ENCODE results near the gene PTPRK. TPM values are rescaled to one million over a fixed set of nuclear protein-coding genes. Genes with fewer than 3 reads are reported as not detected.

The PTPRK gene
- total and polyA plus RNA-seq, 12 donors: 3.2 to 22.4 (median 15.0) TPM

DNA sequence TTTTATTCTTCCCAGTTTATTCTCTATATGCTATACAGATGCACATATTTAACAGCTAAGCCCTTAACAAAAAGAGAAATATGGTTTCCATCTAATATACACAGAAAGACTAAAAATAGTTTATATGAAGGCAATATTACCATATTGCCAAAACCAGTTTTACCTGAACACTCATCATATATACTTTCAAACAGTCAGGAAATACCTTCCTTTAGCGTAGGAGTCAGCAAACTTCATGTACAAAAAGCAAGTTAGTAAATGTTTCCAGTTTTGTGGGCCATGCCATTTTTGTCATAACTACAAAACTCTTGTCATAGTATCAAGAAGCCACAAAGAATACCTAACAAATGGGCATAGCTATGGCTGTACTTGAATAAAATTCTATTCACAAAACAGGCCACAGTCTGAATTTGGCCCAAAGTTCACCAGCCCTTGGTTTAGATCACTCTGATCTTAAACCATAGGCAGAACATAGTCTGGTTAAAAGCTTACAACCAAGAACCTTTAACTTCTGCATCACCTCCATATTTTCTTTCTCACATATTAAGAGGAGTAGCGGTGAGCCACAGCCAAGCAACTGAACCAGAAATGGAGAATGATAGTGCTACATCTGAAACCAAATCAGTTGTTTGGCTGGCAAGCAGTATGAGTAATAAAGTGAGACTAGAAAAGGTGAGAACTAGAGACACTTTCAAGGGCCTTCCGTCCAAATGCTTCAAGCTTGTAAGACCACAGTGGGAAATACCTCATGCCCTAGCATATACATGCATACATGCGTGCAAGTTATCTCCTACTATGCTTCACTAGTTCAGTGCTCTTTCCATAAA is 116.6 kb downstream of the PTPRK start:
- Histone ChIP-seq H3K27me3 (no peaks in the 10 kb centered on the region), H3K36me3 (replicated peaks in 1 of 2) (no peaks in the 10 kb centered on the region), H3K4me3 (no peak overlapping the region), H3K9me3 (replicated peaks in 1 of 3) (no peaks in the 10 kb centered on the region), H3K27ac (no peak overlapping the region), H3K4me1 (replicated peaks in 1 of 2) (no peaks in the 10 kb centered on the region)
- DNase-seq: no peak
- 93 to 97% (median 95%) methylated on average over 4 of the region's 4 CpGs for WGBS, 4 donors
- TF ChIP-seq POLR2A (IDR thresholded peaks at IDR 0.05): no peak
- intact Hi-C loops (cut with DNase I): no loop called here

DNA sequence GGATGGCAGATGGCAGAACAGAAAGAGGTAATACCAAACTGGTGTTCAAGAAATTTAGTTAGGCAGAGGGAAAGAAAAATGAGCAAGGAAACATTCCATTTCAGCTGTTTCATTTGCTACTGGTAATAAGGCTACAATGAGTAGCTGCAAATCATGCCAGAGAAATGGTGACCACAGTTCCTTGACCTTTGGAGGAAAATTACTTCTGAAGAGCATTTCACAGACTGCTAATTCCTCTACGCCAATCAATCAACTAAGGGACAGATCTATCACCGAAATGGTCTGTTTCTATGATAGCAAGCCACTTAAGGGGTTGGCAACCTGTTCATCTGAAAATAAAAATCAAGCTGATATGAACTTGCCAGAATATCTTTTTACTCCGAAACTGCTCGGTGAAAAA is 119.5 kb downstream of the PTPRK start:
- no peaks in the 10 kb centered on the region for H3K27me3 ChIP-seq
- H3K27ac ChIP-seq: no peak overlapping the region
- no peaks in the 10 kb centered on the region for H3K4me1 ChIP-seq (replicated peaks in 1 of 2)
- DNase-seq: no peak
- no peak for TF ChIP-seq POLR2A (IDR thresholded peaks at IDR 0.05)
- TF ChIP-seq, protein P1, sequence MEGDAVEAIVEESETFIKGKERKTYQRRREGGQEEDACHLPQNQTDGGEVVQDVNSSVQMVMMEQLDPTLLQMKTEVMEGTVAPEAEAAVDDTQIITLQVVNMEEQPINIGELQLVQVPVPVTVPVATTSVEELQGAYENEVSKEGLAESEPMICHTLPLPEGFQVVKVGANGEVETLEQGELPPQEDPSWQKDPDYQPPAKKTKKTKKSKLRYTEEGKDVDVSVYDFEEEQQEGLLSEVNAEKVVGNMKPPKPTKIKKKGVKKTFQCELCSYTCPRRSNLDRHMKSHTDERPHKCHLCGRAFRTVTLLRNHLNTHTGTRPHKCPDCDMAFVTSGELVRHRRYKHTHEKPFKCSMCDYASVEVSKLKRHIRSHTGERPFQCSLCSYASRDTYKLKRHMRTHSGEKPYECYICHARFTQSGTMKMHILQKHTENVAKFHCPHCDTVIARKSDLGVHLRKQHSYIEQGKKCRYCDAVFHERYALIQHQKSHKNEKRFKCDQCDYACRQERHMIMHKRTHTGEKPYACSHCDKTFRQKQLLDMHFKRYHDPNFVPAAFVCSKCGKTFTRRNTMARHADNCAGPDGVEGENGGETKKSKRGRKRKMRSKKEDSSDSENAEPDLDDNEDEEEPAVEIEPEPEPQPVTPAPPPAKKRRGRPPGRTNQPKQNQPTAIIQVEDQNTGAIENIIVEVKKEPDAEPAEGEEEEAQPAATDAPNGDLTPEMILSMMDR (IDR thresholded peaks at IDR 0.05): no peak
- intact Hi-C loops (cut with DNase I): no loop called here
- no peak overlapping the region for H3K4me3 ChIP-seq
- WGBS, 4 donors: 71 to 74% (median 74%) methylated on average over 4 of the region's 4 CpGs
- H3K9me3 ChIP-seq (replicated peaks in 1 of 3): no peaks in the 10 kb centered on the region
- no peaks in the 10 kb centered on the region for H3K36me3 ChIP-seq (replicated peaks in 1 of 2)

- Histone ChIP-seq H3K9me3 (replicated peaks in 1 of 3) (no peaks in the 10 kb centered on the region), H3K27ac (no peak overlapping the region), H3K36me3 (replicated peaks in 1 of 2) (no peaks in the 10 kb centered on the region), H3K4me3 (no peak overlapping the region), H3K4me1 (replicated peaks in 1 of 2) (peaks cover 6 to 12% of the 10 kb centered on the region in 2 donors), H3K27me3 (no peaks in the 10 kb centered on the region)
- intact Hi-C loops (cut with DNase I): no loop called here
- no peak for TF ChIP-seq POLR2A (IDR thresholded peaks at IDR 0.05)
- TF ChIP-seq, protein P1 (IDR thresholded peaks at IDR 0.05): no peak
- 96 to 99% (median 97%) methylated on average over 9 of the region's 9 CpGs for WGBS, 4 donors
- no peak for DNase-seq
These were observed 122.4 kb downstream of the PTPRK start for GRCh38 chr6:128397996-128398395.

GRCh38 chr6:128395596-128395995 is 124.8 kb downstream of the PTPRK start:
- TF ChIP-seq, protein P1 (IDR thresholded peaks at IDR 0.05): no peak
- no peak for TF ChIP-seq POLR2A (IDR thresholded peaks at IDR 0.05)
- Histone ChIP-seq H3K9me3 (replicated peaks in 1 of 3) (no peaks in the 10 kb centered on the region), H3K4me3 (no peak overlapping the region), H3K27ac (no peak overlapping the region), H3K4me1 (replicated peaks in 1 of 2) (peaks cover 6 to 12% of the 10 kb centered on the region in 2 donors), H3K36me3 (replicated peaks in 1 of 2) (no peaks in the 10 kb centered on the region), H3K27me3 (no peaks in the 10 kb centered on the region)
- 85 to 91% (median 88%) methylated on average over 3 of the region's 3 CpGs for WGBS, 4 donors
- DNase-seq: no peak
- intact Hi-C loops (cut with DNase I): no loop called here

DNA sequence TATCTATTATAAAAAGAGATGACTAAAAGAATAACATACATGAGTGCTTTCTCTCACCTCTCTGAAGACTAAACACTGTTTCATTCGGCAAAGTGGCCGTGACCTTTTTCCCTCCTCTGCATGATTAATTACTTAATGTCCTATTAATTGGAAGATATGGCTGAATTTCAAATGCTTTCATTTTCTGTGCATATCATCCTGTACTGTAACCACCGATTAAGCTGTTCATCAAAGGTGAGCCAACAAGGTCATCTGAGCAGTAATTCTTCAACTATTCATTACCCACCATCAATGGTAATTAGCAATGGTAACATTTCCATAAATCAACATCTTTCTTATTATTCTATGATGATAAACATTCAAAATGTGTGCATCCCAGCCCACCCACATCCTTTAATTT is 125.2 kb downstream of the PTPRK start:
- intact Hi-C loops (cut with DNase I): no loop called here
- peaks cover 6 to 12% of the 10 kb centered on the region in 2 donors for H3K4me1 ChIP-seq (replicated peaks in 1 of 2)

More for the DNA sequence above, 125.2 kb downstream of the PTPRK start:
- no peak overlapping the region for H3K27ac ChIP-seq
- no peaks in the 10 kb centered on the region for H3K9me3 ChIP-seq (replicated peaks in 1 of 3)
- no peaks in the 10 kb centered on the region for H3K27me3 ChIP-seq
- TF ChIP-seq, protein P1 (IDR thresholded peaks at IDR 0.05): no peak
- TF ChIP-seq POLR2A (IDR thresholded peaks at IDR 0.05): no peak
- H3K36me3 ChIP-seq (replicated peaks in 1 of 2): no peaks in the 10 kb centered on the region
- peak in 1 of 7 donors; percentile 1 for DNase-seq
- no peak overlapping the region for H3K4me3 ChIP-seq
- whole genome bisulfite sequencing, 4 donors: 26 to 33% (median 29%) methylated on average over 3 of the region's 3 CpGs
